Lung (tissue), 12 donors: ENCODE data around the gene OR2M5. TPM values are rescaled to one million over a fixed set of nuclear protein-coding genes. Genes with fewer than 3 reads are reported as not detected.

ENCODE experiments used
- ATAC-seq: fragments of 200-7000 bp; cut with Tn5 transposase; one replicate; pipeline ENCODE4 v1.9.1; 2020; ENCODE audit warnings: moderate number of reproducible peaks; ENCODE audit not compliant: insufficient read depth, low FRiP score
- DNase-seq, 3 donors: peaks; one replicate each; pipeline ENCODE4 v3.0.0-alpha.2; 2013 to 2017
- H3K27ac ChIP-seq, 2 donors: one replicate each; pipeline ENCODE4 v1.5.1; 2013; ENCODE audit warnings: mild to moderate bottlenecking in 2 of 2, moderate library complexity in 2 of 2, control low read depth in 1 of 2, inconsistent platforms in 1 of 2, low read depth in 1 of 2, low read length in 1 of 2
- H3K27me3 ChIP-seq, 3 donors: one replicate each; pipeline ENCODE4 v1.5.1; 2013; ENCODE audit warnings: low read length in 2 of 3; ENCODE audit not compliant: control insufficient read depth in 3 of 3, insufficient read depth in 3 of 3
- H3K36me3 ChIP-seq, 4 donors: one replicate each; pipeline ENCODE4 v1.5.1; 2013; ENCODE audit warnings: low read length in 4 of 4, mild to moderate bottlenecking in 1 of 4, moderate library complexity in 1 of 4; ENCODE audit not compliant: control insufficient read depth in 4 of 4, insufficient read depth in 4 of 4
- H3K4me1 ChIP-seq, 5 donors: one replicate each; pipeline ENCODE4 v1.5.1; 2013; ENCODE audit warnings: low read length in 5 of 5, mild to moderate bottlenecking in 2 of 5, moderate library complexity in 1 of 5; ENCODE audit not compliant: control insufficient read depth in 5 of 5, insufficient read depth in 5 of 5
- H3K4me3 ChIP-seq: one replicate; pipeline ENCODE4 v1.5.1; 2013; ENCODE audit warnings: mild to moderate bottlenecking, control low read depth, moderate library complexity
- H3K9ac ChIP-seq, 2 donors: one replicate each; pipeline ENCODE4 v1.5.1; 2013; ENCODE audit warnings: low read length in 2 of 2, control low read depth in 1 of 2; ENCODE audit not compliant: insufficient read depth in 1 of 2
- H3K9me3 ChIP-seq, 4 donors: one replicate each; pipeline ENCODE4 v1.5.1; 2013; ENCODE audit warnings: low read length in 3 of 4, mild to moderate bottlenecking in 1 of 4, moderate library complexity in 1 of 4; ENCODE audit not compliant: control insufficient read depth in 4 of 4, insufficient read depth in 3 of 4
- CTCF ChIP-seq: IDR thresholded peaks from 2 replicates; pipeline ENCODE4 v1.5.1; 2012; ENCODE audit warnings: mild to moderate bottlenecking; ENCODE audit errors: control extremely low read depth, extremely low read depth
- WGBS, 2 donors: extraction: QIAGEN DNeasy Blood & Tissue Kit; methylation state at CpG; one replicate each; pipeline ENCODE4 v1.1.7; 2013; 5-methylcytosine and 5-hydroxymethylcytosine counted together
- polyA plus RNA-seq, 2 donors: library from polyadenylated mRNA; stranded (reverse); fragments of 200-250 nt; gene quantifications; one replicate each; pipeline ENCODE4 v1.2.1, GENCODE V29; 2013
- total RNA-seq, 2 donors: library from RNA; depleted of rRNA in 1 of 2; stranded (reverse); fragments of >200 nt in 1 of 2; gene quantifications; one replicate each; pipeline ENCODE4 v1.2.1, GENCODE V29; 2014 to 2021
- donor health status: control.
- donor health status: control.
- donor health status: Bipolar disorder and iron deficiency.
- donor health status: healthy.
- donor health status: DM: yes; HTN: yes; CAD: no.

Gene OR2M5
- total and polyA plus RNA-seq, 4 donors = not detected

- no peak for TF ChIP-seq CTCF
- DNase-seq = no peak
- WGBS, 2 donors = 79 to 85% methylated on average over 5 of the region's 5 CpGs
Observed at GRCh38 chr1:248111157-248111556, 33.8 kb upstream of the OR2M5 start.

GRCh38 chr1:248114890-248115289 lies 30.1 kb upstream of the OR2M5 start:
- ATAC-seq (no peak), DNase-seq (no peak)
- no peaks in the 10 kb centered on the region for H3K36me3 ChIP-seq
- no peaks in the 10 kb centered on the region for H3K27me3 ChIP-seq
- TF ChIP-seq CTCF = no peak
- no peak overlapping the region for H3K27ac ChIP-seq
- no peaks in the 10 kb centered on the region for H3K4me1 ChIP-seq
- H3K9me3 ChIP-seq = peaks cover 4 to 23% (median 11%) of the 10 kb centered on the region in 4 donors
- H3K4me3 ChIP-seq = no peak overlapping the region
- no peak overlapping the region for H3K9ac ChIP-seq
- WGBS, 2 donors = 81 to 89% methylated on average over 7 of the region's 7 CpGs

More at GRCh38 chr1:248111157-248111556, 33.8 kb upstream of the OR2M5 start:
- Histone ChIP-seq H3K9me3 (peaks cover 4 to 30% (median 11%) of the 10 kb centered on the region in 4 donors), H3K9ac (no peak overlapping the region), H3K4me1 (no peaks in the 10 kb centered on the region), H3K27me3 (no peaks in the 10 kb centered on the region), H3K4me3 (no peak overlapping the region), H3K36me3 (no peaks in the 10 kb centered on the region), H3K27ac (no peak overlapping the region)
- ATAC-seq = no peak

GRCh38 chr1:248127653-248128052 lies 17.3 kb upstream of the OR2M5 start:
- 83 to 96% methylated on average over 5 of the region's 5 CpGs for WGBS, 2 donors
- H3K9ac ChIP-seq = no peak overlapping the region
- no peaks in the 10 kb centered on the region for H3K4me1 ChIP-seq
- H3K4me3 ChIP-seq = no peak overlapping the region
- H3K27ac ChIP-seq = no peak overlapping the region
- H3K9me3 ChIP-seq = peaks cover 0 to 23% (median 8%) of the 10 kb centered on the region in 4 donors
- no peak for ATAC-seq
- DNase-seq = no peak
- no peaks in the 10 kb centered on the region for H3K27me3 ChIP-seq
- no peak for TF ChIP-seq CTCF
- H3K36me3 ChIP-seq = no peaks in the 10 kb centered on the region

- WGBS, 2 donors = 74% methylated on average over 20 to 21 of the region's 21 CpGs
Observed at GRCh38 chr1:248136811-248137210, 8.1 kb upstream of the OR2M5 start.

More at GRCh38 chr1:248136811-248137210, 8.1 kb upstream of the OR2M5 start:
- no peaks in the 10 kb centered on the region for H3K36me3 ChIP-seq
- H3K27ac ChIP-seq = no peak overlapping the region
- ATAC-seq (no peak), DNase-seq (no peak)
- no peak for TF ChIP-seq CTCF
- H3K27me3 ChIP-seq = no peaks in the 10 kb centered on the region
- H3K9ac ChIP-seq = no peak overlapping the region
- peaks cover 0 to 5% (median 1%) of the 10 kb centered on the region in 4 donors for H3K9me3 ChIP-seq
- H3K4me1 ChIP-seq = no peaks in the 10 kb centered on the region
- no peak overlapping the region for H3K4me3 ChIP-seq
